ENCODE measurements around the gene DHRSX.

DNA sequence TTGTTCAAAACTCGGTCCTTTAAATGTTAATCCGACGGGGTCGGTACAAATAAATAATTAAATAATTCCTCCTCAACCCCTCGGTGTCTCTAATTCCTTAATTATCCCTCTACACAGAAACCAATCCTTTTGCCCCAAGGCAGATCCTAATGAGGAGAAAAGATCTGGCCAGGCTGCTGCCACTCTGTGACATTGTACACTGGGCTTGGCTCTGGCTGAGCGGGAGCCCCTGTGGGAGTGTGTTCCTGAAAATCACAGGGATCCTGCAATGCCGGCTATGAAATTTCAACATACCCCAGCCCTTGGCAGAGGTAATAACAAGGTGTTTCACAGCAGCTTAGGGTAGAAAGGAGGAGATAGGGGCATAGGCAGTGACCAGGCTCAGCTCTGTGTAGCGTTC lies 96.0 kb downstream of the DHRSX start:
- TF ChIP-seq, protein P1, sequence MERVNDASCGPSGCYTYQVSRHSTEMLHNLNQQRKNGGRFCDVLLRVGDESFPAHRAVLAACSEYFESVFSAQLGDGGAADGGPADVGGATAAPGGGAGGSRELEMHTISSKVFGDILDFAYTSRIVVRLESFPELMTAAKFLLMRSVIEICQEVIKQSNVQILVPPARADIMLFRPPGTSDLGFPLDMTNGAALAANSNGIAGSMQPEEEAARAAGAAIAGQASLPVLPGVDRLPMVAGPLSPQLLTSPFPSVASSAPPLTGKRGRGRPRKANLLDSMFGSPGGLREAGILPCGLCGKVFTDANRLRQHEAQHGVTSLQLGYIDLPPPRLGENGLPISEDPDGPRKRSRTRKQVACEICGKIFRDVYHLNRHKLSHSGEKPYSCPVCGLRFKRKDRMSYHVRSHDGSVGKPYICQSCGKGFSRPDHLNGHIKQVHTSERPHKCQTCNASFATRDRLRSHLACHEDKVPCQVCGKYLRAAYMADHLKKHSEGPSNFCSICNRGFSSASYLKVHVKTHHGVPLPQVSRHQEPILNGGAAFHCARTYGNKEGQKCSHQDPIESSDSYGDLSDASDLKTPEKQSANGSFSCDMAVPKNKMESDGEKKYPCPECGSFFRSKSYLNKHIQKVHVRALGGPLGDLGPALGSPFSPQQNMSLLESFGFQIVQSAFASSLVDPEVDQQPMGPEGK (CRISPR knock-in tag; IDR thresholded peaks at IDR 0.05; ENCODE audit: borderline replicate concordance), result no peak
- TF ChIP-seq, protein P2, sequence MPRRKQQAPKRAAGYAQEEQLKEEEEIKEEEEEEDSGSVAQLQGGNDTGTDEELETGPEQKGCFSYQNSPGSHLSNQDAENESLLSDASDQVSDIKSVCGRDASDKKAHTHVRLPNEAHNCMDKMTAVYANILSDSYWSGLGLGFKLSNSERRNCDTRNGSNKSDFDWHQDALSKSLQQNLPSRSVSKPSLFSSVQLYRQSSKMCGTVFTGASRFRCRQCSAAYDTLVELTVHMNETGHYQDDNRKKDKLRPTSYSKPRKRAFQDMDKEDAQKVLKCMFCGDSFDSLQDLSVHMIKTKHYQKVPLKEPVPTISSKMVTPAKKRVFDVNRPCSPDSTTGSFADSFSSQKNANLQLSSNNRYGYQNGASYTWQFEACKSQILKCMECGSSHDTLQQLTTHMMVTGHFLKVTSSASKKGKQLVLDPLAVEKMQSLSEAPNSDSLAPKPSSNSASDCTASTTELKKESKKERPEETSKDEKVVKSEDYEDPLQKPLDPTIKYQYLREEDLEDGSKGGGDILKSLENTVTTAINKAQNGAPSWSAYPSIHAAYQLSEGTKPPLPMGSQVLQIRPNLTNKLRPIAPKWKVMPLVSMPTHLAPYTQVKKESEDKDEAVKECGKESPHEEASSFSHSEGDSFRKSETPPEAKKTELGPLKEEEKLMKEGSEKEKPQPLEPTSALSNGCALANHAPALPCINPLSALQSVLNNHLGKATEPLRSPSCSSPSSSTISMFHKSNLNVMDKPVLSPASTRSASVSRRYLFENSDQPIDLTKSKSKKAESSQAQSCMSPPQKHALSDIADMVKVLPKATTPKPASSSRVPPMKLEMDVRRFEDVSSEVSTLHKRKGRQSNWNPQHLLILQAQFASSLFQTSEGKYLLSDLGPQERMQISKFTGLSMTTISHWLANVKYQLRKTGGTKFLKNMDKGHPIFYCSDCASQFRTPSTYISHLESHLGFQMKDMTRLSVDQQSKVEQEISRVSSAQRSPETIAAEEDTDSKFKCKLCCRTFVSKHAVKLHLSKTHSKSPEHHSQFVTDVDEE (CRISPR knock-in tag; IDR thresholded peaks at IDR 0.05), result no peak
- TF ChIP-seq SNAI2 (CRISPR knock-in tag; IDR thresholded peaks at IDR 0.05) (no peak), RARB (CRISPR knock-in tag; IDR thresholded peaks at IDR 0.05) (no peak), CSDC2 (CRISPR knock-in tag; IDR thresholded peaks at IDR 0.05) (no peak)
- TF ChIP-seq, protein P3, sequence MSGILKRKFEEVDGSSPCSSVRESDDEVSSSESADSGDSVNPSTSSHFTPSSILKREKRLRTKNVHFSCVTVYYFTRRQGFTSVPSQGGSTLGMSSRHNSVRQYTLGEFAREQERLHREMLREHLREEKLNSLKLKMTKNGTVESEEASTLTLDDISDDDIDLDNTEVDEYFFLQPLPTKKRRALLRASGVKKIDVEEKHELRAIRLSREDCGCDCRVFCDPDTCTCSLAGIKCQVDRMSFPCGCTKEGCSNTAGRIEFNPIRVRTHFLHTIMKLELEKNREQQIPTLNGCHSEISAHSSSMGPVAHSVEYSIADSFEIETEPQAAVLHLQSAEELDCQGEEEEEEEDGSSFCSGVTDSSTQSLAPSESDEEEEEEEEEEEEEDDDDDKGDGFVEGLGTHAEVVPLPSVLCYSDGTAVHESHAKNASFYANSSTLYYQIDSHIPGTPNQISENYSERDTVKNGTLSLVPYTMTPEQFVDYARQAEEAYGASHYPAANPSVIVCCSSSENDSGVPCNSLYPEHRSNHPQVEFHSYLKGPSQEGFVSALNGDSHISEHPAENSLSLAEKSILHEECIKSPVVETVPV (CRISPR knock-in tag; IDR thresholded peaks at IDR 0.05), result no peak

Data from SK-N-SH treated with all-trans-retinoic acid at 6 μM for 48 hours (cell line).